MV-4-11 (cell line): ENCODE data around the gene YPEL3.
"Not testable (repeated sequence)": the region's sequence is repeated elsewhere in the genome, so short reads cannot be mapped to it uniquely, and the experiment has no call there.

Experiments used
- DNase-seq: peaks from one replicate; lab custom pipeline; 2025; lab: John Stamatoyannopoulos, UW

YPEL3 gene, protein sequence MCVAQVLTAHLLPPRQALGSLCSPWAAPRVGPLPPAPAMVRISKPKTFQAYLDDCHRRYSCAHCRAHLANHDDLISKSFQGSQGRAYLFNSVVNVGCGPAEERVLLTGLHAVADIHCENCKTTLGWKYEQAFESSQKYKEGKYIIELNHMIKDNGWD

DNA sequence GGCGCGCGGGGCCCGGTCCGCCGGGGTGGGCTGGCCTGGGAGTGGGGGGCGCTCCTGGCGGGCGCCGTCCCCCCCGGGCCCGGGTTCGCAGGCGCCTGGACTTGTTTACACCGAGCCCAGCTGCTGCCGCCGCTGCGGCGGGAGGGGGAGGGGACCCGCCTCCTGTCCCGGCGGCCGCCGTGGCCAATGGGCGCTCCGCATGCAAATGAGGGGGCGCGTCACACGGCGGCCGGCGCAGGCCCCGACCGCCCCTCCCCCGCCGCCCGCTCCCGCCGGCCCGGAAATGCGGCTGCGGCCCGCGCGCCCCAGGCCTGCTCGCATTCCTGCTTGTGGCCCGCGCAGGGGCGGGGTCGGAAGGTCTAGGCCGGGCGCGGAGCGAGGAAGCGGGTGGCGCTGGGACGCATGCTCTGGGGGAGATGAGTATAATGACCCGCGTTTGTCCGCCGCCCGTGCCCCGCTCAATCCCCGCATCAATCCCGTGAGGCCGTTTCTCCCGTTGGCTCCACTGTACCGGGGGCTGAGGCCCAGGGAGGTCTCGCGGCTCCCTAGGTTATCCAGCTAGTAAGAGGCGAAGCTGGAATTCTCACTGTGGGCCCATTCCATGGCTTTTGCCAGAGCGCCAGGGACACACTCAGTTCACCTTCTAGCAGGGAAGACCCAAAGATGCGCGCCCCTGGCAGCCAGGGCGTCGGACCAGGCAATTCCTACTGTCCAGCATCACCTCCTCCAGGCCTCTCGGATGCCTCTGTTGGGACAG, at the start of gene YPEL3:
Gene YPEL3, minus strand, starts transcription at position 109 of the 757 bp plus-strand sequence. CDS start 731 bp downstream, outside the sequence.
- peak; percentile 76 for DNase-seq

DNA sequence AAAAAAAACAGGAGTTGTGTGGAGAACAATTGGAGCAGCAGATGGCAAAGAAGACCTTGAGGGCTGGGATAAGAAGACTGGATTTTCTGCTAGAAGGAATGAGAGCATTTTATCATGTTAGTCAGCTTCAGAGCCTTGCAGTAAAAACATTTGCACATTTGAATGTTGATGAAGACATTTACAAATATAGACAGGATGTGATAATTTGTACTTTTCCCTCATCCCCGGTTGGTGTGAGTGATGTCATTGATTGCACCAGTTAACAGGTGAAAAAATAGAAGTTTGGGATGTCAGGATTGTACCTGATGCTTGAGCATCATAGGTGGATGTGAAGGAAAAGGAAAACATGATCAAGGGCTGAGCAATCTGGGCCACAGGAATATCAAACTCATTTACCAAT, 49.6 kb upstream of the YPEL3 start:
- DNase-seq: no peak

- DNase-seq: no peak
These were observed 48.9 kb upstream of the YPEL3 start for GRCh38 chr16:30144917-30145316.

DNA sequence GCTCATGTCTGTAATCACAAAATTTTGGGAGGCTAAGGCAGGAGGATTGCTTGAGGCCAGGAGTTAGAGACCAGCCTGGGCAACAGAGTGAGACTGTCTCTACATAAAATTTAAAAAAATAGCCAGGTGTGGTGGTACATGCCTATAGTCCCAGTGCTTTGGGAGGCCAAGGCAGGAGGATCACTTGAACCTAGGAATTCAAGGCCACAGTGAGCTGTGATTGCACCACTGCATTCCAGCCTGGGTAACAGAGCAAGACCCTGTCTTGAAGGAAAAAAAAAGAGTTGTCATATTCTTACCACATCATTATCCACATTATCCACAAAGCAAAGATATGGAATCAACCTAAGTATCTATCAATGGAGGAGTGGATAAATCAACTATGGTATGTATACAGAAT, 48.0 kb upstream of the YPEL3 start:
- DNase-seq: no peak

DNA sequence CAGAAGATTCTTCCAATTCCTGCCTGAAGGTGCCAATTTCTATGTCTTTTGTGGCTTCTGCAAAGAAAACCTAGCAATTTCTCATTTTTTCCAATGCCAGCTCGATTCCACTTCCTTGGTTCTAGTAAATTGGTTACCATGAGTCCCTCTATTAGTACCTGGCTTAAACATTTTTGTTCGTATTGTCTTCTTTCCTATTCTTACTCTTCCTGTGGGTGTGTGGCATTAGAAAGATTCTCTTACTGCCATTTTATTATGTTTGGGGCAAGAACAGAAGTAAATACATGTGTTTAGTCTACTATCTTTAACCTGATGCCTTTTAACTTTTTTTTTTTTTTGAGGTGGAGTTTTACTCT, 47.3 kb upstream of the YPEL3 start:
- DNase-seq: no peak

DNA sequence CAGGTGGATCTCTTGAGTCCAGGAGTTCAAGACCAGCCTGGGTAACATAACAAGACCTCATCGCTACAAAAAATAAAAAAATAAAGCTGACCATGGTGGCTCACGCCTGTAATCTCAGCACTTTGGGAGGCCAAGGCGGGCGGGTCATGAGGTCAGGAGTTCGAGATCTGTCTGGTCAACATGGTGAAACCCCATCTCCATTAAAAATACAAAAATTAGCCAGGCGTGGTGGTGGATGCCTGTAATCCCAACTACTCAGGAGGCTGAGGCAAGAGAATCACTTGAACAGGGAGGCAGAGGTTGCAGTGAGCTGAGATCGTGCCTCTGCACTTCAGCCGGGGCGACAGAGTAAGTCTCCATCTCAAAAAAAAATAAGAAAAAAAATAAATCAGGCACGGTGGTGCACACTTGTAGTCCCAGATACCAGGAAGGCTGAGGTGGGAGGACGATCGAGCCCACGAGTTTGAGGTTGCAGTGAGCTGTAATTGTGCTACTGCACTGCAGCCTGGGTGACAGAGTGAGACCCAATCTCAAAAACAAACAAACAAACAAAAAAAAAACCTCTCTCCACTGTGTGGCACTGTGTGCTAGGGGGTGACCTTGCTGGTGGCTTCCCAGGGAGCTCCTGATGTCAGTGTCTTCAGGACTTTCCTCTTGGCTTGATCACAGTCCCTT, 46.8 kb upstream of the YPEL3 start:
- DNase-seq: peak; percentile 44

DNA sequence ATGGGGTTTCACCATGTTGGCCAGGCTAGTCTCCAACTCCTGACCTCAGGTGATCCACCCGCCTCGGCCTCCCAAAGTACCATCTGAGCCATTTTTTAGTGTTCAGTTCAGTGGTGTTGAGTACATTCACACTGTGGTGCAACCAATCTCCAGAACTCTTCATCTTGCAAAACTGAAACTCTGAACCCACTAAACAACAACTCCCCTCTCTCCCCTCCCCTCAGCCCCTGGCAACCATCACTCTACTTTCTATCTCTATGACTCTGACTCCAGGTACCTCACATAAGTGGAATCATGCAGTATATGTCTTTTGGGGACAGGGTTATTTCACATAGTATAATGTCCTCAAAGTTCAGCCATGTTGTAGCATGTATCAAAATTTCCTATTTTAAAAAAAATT, 45.7 kb upstream of the YPEL3 start:
- DNase-seq: no peak

DNA sequence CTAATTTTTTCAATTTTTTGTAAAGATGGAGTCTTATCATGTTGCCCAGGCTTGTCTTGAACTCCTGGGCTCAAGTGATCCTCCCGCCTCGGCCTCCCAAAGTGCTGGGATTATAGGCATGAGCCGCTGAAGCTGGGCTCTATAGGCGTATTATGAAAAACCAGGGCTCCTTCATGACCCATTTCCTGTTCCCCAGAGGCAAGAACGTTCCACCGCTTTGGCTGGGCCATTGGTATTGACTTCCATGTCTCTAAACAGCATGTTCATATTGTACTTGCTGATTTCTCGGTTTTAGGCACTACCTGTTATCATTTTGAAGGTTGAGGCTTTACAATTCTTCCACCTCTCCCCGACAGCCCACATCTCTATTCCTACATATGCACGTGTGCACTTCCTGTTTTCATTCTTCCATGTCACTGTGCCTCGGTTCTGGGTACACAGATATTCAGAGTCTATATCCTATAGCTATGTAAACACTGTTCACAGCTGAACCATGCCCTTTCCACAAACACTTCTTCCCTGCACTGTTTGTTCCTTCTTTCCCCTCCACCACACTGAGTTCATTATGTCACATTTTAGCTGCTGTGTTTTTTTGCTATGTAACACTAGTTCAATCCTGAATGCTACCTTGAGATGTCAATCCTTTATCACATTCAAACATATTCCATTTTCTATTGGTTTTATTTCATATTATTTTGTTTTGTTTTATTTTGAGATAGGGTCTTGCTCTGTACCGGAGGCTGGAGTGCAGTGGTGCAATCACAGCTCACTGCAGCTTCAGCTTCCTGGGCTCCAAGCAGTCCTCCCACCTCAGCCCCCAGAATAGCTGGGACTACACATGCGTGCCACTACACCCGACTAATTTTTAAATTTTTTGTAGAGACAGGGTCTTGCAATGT, 43.8 kb upstream of the YPEL3 start:
- DNase-seq: peak; percentile 35

DNA sequence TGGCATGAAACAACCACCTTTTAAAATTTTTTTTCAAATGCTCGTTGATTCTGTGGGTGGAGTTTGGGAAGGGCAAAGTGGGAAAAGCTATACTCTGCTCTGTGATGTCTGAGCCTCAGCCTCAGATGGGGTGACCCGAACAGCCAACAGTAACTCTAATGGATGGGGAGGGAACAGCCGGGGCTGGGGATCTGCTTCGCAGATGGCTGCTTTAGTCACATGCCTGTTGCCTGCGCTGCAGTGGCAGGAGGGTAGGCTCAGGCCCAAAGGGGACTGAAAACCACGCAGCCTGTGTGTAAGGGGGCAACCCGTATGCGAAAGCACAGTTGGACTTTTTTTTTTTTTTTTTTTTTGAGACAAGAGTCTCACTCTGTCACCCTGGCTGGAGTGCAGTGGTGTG, 41.9 kb upstream of the YPEL3 start:
- DNase-seq: peak; percentile 12

DNA sequence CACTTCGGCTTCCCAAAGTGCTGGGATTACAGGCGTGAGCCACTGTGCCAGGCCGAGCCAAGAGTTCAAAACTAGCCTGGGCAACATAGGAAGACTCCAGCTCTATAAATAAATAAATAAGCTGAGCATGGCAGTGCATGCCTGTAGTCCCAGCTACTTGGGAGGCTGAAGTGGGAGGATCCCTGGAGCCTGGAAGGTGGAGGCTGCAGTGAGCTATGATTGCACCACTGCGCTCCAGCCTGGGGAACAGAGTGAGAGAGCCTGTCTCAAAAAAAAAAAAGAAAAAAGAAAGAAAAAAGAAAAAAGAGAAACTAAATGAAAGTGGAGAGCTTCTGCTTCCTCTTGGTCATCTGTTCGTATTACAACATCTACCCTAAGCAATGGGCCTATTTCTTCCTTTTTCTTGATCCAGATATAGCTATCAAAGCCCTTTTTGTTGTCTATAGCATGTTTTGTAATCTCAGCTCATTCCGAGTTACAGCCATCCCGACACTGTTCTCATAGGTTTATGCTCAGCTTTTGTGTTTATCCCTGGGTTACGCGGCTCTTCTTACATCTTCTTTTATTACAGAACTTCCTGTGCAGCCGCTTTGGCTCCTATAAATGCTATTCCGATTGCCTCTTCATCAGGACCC, 41.1 kb upstream of the YPEL3 start:
- DNase-seq: peak; percentile 96

GRCh38 chr16:30132591-30132990, 36.6 kb upstream of the YPEL3 start:
- no peak for DNase-seq

- no peak for DNase-seq
These were observed 36.0 kb upstream of the YPEL3 start for GRCh38 chr16:30131869-30132475.

GRCh38 chr16:30127993-30128392, 32.0 kb upstream of the YPEL3 start:
- DNase-seq: no peak

- DNase-seq: not testable (repeated sequence)
These were observed 29.7 kb upstream of the YPEL3 start for GRCh38 chr16:30125690-30126089.

DNA sequence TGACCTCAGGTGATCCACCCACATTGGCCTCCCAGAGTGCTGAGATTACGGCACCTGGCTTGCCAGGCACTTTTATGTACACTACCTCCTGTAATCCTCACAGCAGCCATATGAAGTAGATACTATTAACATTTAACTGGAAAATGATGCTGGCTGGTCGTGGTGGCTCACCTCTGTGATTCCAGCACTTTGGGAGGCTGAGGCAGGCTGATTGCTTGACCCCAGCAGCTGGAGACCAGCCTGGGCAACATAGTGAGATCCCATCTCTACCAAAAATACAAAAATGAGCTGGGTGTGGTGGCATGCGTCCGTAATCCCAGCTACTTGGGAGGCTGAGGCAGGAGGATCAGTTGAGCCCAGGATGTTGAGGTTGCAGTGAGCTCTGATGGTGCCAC, 29.0 kb upstream of the YPEL3 start:
- DNase-seq: no peak

GRCh38 chr16:30122604-30123160, 26.7 kb upstream of the YPEL3 start:
- no peak for DNase-seq

GRCh38 chr16:30121741-30122571, 25.9 kb upstream of the YPEL3 start:
- DNase-seq: no peak

DNA sequence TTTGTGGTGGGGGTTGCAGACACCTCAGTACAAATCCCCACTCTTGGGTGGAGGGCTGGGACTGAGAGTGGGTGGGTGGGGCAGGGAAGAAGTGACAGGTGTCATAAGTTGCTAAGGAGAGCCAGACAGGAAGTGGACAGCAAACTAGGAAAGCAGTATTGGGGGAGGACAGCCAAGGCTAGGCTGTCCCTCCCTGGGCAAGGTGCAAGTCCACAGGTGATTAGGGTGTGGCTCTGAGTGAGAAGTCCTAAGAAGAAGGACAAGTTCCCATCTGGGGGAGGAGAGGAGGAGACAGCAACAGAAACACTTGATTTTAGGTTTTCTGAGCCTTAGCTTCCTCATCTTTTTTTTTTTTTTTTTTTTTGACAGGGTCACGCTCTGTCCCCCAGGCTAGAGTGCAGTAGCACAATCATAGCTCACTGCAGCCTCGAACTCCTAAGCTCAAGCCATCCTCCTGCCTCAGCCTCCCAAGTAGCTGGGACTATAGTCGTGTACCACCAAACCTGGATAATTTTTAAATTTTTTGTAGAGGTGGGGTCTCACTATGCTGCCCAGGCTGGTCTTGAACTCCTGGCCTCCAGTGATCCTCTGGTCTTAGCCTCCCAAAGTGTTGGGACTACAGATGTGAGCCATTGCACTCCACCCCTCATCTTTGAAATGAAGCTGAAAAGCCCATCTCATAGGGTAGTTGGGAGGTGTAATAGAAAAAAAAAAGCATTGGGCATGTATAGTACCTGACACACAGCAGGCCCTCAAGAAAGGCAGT, 24.5 kb upstream of the YPEL3 start:
- no peak for DNase-seq

GRCh38 chr16:30119428-30119827, 23.4 kb upstream of the YPEL3 start:
- no peak for DNase-seq
